Medulla oblongata (tissue), 1 donor: ENCODE data around the gene BNC1.

ENCODE experiments used
- DNase-seq: peaks from one replicate; pipeline ENCODE4 v3.0.0-alpha.2; 2015; ENCODE audit errors: extremely low spot score

The BNC1 gene

GRCh38 chr15:83284559-83285283 is at the start of gene BNC1:
TSS of gene BNC1 (minus strand) at chr15:83284664. CDS start at chr15:83284628, 36 bp downstream.
- DNase-seq, result no peak

DNA sequence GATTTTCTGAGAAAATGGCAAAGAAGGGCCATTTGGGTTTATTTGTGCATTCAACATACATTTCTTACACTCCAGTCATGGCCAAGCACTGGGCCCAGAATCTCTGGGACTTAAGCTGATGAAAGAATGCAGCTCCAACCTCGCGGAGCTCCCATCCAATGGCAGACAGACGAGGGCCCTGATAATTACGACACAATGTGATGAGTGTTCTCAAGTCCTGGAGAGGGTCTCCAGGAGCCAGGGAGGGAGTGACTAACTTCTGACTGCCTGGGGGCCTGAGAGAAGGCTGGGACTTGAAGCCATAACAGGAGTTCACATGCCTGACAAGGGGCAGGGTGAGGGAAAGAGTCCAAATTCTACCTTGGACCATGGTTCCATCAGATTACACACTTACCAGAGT is 42.6 kb upstream of the BNC1 start:
- DNase-seq, result no peak

GRCh38 chr15:83324799-83325198 is 40.3 kb upstream of the BNC1 start:
- no peak for DNase-seq

DNA sequence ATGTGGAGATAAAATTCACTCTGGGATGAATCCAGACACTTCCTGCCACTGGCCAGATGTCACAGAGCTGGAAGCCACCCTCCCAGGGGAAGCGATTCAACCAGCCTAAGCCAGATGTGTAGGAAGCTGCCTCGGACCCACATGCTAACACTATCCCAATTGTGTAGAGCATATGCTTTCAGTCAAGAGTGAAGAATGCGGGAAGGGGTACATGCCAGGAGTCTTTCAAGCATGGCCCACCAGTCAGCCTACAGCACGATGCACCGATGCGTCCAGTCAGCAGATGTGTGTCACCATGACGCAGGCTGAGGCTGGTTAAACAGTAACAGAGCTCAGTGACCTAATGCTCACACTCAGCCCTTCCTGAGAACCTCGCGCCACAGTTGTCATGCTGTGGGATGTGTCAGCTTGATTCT is 38.8 kb upstream of the BNC1 start:
- no peak for DNase-seq

GRCh38 chr15:83322691-83323090 is 38.2 kb upstream of the BNC1 start:
- DNase-seq, result no peak

GRCh38 chr15:83322061-83322460 is 37.6 kb upstream of the BNC1 start:
- DNase-seq, result no peak

- no peak for DNase-seq
Observed at GRCh38 chr15:83320844-83321243, 36.4 kb upstream of the BNC1 start.

- DNase-seq, result no peak
Observed at GRCh38 chr15:83320404-83320803, 35.9 kb upstream of the BNC1 start.

DNA sequence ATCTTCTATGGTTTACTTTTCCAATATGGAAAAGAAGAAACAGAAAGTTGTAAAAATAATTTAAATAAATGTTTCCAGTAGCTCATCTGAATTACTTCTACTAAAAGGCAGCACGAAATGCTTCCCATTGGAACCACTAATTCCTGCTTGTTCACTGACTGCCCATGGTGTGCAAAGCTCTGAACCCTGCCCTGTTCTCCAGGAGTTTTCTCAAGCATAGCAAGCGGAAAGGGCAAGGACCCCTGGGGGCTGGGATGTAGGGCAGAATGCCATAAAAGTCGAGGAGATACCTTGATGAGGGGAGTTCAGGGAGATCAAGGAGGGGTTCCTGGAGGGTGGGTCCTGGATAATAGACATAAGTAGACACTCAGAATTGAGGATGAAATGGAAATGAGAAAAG is 35.3 kb upstream of the BNC1 start:
- DNase-seq, result no peak

DNA sequence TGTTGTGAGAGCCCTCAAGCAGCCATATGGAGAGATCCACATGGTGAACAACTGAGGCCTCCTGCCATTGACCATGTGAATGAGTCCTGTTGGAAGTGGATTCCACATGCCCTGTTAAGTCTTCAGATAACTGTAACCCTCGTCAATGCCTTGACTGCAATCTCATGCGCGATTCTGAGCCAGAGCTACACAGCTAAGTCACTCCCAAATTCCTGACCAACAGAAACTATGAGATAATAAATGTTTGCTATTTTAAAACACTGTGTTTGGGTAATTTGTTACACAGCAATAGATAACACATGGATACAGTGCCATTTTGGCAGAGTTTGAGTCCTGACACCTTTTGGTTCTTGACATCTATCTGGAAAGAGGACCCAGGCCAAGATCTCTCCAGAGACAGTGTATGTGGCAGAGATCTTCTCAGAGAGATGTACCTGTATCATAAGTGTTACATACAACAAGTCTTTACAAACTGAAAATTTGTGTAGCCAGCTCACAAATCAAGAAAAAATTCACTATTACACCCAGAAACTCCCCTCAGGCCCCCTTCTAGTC is 34.5 kb upstream of the BNC1 start:
- no peak for DNase-seq

GRCh38 chr15:83318036-83318435 is 33.6 kb upstream of the BNC1 start:
- no peak for DNase-seq

DNA sequence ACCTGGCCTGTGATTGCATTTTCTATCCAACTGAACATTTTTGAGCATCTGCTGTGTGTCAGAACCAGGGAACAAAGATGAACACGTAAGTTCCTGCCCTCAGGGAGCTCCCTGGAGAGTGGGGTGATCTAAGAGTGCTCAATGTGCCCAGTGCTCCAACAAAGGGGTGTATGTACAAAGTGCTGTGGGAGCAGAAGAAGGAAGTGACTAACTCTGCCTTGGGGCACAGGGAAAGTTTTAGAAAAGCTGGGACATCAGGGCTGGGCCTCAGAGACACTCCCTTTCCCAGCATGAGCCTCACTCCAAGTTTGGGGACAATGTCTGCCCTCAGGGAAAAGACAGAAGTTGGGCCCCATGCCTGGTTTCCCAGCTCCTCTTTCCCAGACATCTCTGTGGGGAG is 27.6 kb upstream of the BNC1 start:
- no peak for DNase-seq

DNA sequence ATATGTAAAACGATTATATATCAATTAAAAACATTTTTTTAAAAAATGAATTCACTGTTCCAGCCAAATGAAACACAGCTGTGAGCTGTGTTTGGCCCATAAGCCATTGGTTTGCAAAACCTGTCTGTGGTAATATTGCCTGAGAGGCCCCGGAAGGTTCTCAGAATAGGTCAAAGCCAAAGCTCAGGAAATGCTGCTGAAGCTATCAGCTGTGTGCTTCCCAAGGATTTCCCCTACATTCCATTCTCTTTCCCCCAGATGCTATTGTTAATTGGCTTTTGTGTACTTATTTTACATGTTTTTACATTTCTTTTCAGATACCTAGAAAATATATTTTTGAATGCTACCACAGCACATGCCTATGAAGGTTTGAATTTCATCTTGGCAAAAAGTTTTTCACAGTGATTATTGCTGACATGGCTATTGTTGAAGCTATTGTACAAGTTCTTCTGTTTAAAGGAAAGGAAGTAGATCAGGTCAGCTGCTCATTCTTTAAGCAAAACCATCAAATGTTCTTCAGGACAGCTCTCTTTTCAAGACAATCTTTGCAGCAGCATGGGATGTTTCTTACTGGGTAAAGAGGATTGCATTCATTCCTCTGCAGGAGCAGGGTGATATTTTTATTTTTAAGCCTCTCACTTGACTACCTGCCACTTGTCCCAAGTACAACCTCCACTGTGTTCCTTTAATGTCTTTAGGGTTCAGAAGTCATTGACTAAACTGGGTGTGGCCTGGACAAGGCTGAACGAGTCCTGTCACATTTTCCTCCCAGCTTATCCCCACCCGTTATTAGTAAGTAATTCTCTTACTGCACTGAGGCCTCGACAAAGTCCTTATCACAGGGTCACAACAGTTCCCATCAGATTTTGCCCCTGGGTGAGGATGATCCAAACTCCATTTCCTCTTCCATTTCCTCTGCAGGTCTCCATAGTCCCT is 26.3 kb upstream of the BNC1 start:
- DNase-seq, result no peak

DNA sequence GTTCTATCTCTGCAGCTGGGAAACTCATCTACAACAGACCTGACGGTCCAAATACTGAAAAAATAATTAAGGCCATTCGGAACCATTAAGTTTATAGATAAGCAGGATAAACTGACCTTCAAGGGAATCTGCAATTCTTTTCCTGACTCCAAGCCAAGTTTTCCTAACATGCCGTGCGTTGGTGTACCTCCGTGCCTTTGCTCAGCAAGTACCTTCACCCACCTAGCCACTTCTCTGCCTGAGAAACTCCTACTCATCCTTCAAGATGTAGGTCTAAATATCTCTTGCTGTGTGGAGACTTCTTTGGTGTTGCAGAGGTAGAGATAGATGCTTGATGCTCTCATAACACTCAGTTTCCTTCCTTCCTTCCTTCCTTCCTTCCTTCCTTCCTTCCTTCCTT is 24.2 kb upstream of the BNC1 start:
- no peak for DNase-seq

DNA sequence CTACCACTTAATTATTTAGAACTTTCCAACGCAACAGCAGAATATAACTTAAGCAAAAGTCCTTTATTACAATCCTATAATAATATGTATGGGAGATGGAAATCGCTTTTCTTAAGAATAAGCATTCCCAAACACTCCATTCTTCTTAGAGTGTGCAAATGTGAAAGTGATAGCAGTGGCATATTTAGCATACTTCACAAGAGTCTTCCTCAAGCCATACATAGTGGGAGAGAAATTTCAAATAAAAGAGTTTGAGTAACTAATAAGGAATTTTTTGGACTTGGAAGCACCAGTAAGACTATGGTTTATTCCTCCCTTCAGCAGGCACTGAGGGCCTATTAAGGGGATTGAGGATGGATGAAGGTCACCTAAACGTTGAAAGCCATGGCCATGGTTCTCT is 22.1 kb upstream of the BNC1 start:
- no peak for DNase-seq

GRCh38 chr15:83305704-83306291 is 21.3 kb upstream of the BNC1 start:
- DNase-seq, result no peak

- no peak for DNase-seq
Observed at GRCh38 chr15:83304861-83305703, 20.6 kb upstream of the BNC1 start.

- no peak for DNase-seq
Observed at GRCh38 chr15:83303535-83303934, 19.1 kb upstream of the BNC1 start.

GRCh38 chr15:83300826-83301225 is 16.4 kb upstream of the BNC1 start:
- no peak for DNase-seq

- no peak for DNase-seq
Observed at GRCh38 chr15:83299462-83299861, 15.0 kb upstream of the BNC1 start.

GRCh38 chr15:83295417-83295816 is 11.0 kb upstream of the BNC1 start:
- DNase-seq, result no peak
